Vagina (tissue), 2 donors: Measurements from ENCODE around the gene MYH11.

Experiments used
- POLR2A ChIP-seq, 2 donors: fragments of 450-650 bp; IDR thresholded peaks; one replicate each; pipeline ENCODE4 v1.6.1; 2017; ENCODE audit warnings: antibody characterized with exemption in 2 of 2, mild to moderate bottlenecking in 2 of 2, moderate library complexity in 2 of 2
- TF ChIP-seq, protein P1 (sequence below), 3 experiments: fragments of 450-650 bp in 2 of 3; fragments of 200-600 bp in 1 of 3; sonication (generic) in 1 of 3; IDR thresholded peaks; one replicate each; pipeline ENCODE4 v1.5.1; 2017 to 2019; ENCODE audit warnings: antibody characterized with exemption in 3 of 3, mild to moderate bottlenecking in 2 of 3, moderate library complexity in 2 of 3

DNA sequence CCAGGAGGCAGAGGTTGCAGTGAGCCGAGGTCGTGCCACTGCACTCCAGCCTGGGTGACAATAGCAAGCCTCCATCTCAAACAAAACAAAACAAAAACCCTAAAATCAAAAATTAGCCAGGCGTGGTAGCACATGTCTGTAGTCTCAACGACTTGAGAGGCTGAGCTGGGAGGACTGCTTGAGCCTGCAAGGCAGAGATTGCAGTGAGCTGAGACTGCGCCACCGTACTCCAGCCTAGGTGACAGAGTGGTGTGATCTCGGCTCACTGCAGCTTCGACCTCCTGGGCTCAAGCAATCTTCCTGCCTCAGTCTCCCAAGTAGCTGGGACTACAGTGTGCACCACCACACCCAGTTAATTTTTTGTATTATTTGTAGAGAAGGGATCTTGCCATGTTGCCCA is 87.6 kb downstream of the MYH11 start:
- TF ChIP-seq POLR2A (IDR thresholded peaks at IDR 0.05): no peak
- TF ChIP-seq, protein P1, sequence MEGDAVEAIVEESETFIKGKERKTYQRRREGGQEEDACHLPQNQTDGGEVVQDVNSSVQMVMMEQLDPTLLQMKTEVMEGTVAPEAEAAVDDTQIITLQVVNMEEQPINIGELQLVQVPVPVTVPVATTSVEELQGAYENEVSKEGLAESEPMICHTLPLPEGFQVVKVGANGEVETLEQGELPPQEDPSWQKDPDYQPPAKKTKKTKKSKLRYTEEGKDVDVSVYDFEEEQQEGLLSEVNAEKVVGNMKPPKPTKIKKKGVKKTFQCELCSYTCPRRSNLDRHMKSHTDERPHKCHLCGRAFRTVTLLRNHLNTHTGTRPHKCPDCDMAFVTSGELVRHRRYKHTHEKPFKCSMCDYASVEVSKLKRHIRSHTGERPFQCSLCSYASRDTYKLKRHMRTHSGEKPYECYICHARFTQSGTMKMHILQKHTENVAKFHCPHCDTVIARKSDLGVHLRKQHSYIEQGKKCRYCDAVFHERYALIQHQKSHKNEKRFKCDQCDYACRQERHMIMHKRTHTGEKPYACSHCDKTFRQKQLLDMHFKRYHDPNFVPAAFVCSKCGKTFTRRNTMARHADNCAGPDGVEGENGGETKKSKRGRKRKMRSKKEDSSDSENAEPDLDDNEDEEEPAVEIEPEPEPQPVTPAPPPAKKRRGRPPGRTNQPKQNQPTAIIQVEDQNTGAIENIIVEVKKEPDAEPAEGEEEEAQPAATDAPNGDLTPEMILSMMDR (IDR thresholded peaks at IDR 0.05): no peak
